Measurements from ENCODE around the gene ANXA2R.

The ANXA2R gene

GRCh38 chr5:42994555-42995359 lies 45.4 kb downstream of the ANXA2R start:
- peak; percentile 58 for ATAC-seq (replicated peaks)
- Mint-ChIP-seq H3K27ac (peak overlapping the region; percentile 98 to 100), H3K36me3 (ENCODE audit: insufficient read depth) (peaks cover 64% of the 10 kb centered on the region), H3K9me3 (no peaks in the 10 kb centered on the region), H3K4me3 (peak overlapping the region; percentile 96 to 100), H3K4me1 (ENCODE audit: low read depth in 2 of 2) (peaks cover 19 to 39% of the 10 kb centered on the region in 2 donors), H3K27me3 (no peaks in the 10 kb centered on the region)
- DNase-seq = peak; percentile 86 to 91 (median 88)

GRCh38 chr5:42994246-42994554 lies 45.9 kb downstream of the ANXA2R start:
- DNase-seq (no peak), ATAC-seq (replicated peaks) (no peak)
- Mint-ChIP-seq H3K27ac (peak overlapping the region; percentile 98 to 100), H3K27me3 (no peaks in the 10 kb centered on the region), H3K9me3 (no peaks in the 10 kb centered on the region), H3K36me3 (ENCODE audit: insufficient read depth) (peaks cover 66% of the 10 kb centered on the region), H3K4me3 (peak overlapping the region; percentile 96 to 100), H3K4me1 (ENCODE audit: low read depth in 2 of 2) (peaks cover 23 to 45% of the 10 kb centered on the region in 2 donors)

DNA sequence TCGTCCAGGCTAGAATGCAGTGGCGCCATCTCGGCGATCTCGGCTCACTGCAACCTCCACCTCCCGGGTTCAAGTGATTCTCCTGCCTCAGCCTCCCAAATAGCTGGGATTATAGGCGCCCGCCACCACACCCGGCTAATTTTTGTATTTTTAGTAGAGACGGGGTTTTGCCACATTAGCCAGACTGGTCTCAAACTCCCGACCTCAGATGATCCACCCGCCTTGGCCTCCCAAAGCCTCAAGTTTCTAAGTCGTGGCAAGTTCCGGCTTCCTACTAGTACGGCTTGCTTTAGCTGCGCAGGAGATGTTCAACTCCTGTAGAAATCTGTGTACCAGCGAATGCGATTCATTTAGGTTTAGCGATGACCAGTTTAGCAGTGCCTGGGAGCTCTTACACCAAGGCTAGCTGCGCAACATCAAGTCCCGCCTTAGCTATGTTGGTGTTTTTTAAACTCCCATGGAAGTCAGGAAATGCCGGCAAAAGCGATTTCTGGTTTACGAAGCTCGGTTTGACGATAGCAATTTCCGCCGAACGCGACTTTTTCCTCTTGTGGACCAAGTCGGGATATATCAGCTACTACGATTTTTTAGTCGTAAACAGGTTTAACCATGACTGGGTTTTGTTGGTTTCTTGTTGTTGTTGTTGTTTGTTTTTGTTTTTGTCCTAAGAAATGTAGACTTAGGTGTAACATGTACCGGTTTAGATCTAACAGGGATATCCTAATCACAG lies 46.4 kb downstream of the ANXA2R start:
- H3K4me1 Mint-ChIP-seq (ENCODE audit: low read depth in 2 of 2) = peaks cover 23 to 50% of the 10 kb centered on the region in 2 donors
- H3K9me3 Mint-ChIP-seq = no peaks in the 10 kb centered on the region
- peak overlapping the region; percentile 96 to 100 for H3K4me3 Mint-ChIP-seq

DNA sequence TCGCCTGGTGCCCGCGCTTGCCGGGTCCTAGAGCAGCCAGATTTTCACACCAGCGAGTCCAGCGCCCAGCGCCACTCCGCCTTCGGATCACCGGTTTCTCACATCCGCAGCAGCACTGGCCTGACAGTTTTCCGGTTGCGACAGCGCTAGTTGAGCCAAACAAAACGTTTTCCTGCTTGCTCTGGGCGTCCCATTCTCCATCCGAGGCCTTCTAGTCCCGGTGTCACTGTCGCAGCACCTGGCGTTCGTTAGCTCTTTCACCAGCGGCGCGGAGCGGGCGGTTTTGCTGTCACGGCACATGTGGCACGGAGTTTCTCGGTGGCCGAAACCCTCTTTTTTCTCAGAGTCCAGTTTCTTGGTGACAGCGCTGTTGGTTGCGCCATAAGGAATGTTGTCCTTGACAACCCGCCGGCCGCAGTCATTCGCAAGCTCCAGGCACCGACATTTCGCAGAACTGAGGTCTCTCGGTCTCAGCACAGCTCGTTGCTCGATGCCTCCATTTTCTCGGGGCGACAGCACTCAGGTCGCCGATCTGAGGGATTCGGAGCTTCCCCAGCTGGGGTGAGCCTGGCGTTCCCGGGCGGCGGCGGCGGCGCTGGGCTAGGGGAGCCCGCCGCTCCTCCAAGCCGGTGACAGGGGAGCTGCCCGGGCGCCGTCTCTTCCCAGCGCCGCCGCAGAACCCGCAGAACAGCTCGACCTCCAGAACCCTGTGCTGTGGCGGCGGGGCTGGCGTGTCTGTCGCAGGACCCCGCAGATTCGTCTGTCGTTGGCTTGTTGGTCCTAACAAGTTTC lies 47.8 kb downstream of the ANXA2R start:
- peak; percentile 73 to 78 (median 74) for DNase-seq
- peak overlapping the region; percentile 98 to 100 for H3K27ac Mint-ChIP-seq

More for the DNA sequence above, 46.4 kb downstream of the ANXA2R start:
- Mint-ChIP-seq H3K27me3 (no peaks in the 10 kb centered on the region), H3K27ac (peak overlapping the region; percentile 98 to 100), H3K36me3 (ENCODE audit: insufficient read depth) (peaks cover 66% of the 10 kb centered on the region)
- ATAC-seq (replicated peaks) = peak; percentile 11
- DNase-seq = peak; percentile 53 to 67 (median 56)

GRCh38 chr5:42991404-42992087 lies 48.6 kb downstream of the ANXA2R start:
- ATAC-seq (replicated peaks) (no peak), DNase-seq (no peak)
- no peaks in the 10 kb centered on the region for H3K27me3 Mint-ChIP-seq
- peaks cover 66% of the 10 kb centered on the region for H3K36me3 Mint-ChIP-seq (ENCODE audit: insufficient read depth)
- H3K4me1 Mint-ChIP-seq (ENCODE audit: low read depth in 2 of 2) = peaks cover 31 to 61% of the 10 kb centered on the region in 2 donors
- H3K27ac Mint-ChIP-seq = peak overlapping the region; percentile 98 to 100
- H3K4me3 Mint-ChIP-seq = peak overlapping the region; percentile 96 to 100
- no peaks in the 10 kb centered on the region for H3K9me3 Mint-ChIP-seq

More for the DNA sequence above, 47.8 kb downstream of the ANXA2R start:
- H3K9me3 Mint-ChIP-seq = no peaks in the 10 kb centered on the region
- no peaks in the 10 kb centered on the region for H3K27me3 Mint-ChIP-seq
- H3K4me1 Mint-ChIP-seq (ENCODE audit: low read depth in 2 of 2) = peaks cover 28 to 54% of the 10 kb centered on the region in 2 donors
- peaks cover 63% of the 10 kb centered on the region for H3K36me3 Mint-ChIP-seq (ENCODE audit: insufficient read depth)
- peak overlapping the region; percentile 96 to 100 for H3K4me3 Mint-ChIP-seq
- peak; percentile 45 for ATAC-seq (replicated peaks)

DNA sequence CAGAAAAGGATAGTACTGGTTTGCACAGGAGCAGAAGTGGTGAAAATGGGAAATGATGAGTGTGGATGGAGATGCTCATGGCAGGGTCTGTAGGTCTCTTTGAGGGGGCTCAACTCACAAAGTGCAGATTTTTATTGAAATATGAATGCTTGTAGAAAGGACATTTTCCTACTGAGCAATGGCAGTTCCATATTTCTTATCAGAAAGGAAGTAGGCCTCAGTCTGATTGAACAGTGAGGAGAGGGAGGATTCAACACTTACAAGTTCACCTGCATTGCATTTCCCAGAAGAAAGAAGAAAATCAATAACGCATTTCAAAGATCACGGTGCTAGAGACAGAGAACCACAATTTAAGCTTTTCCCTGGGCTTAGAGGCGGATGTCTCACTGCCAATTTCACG lies 49.2 kb downstream of the ANXA2R start:
- Mint-ChIP-seq H3K4me3 (peak overlapping the region; percentile 96 to 100), H3K36me3 (ENCODE audit: insufficient read depth) (peaks cover 66% of the 10 kb centered on the region), H3K4me1 (ENCODE audit: low read depth in 2 of 2) (peaks cover 38 to 68% of the 10 kb centered on the region in 2 donors), H3K9me3 (no peaks in the 10 kb centered on the region), H3K27me3 (no peaks in the 10 kb centered on the region), H3K27ac (peak overlapping the region; percentile 98 to 100)
- ATAC-seq (replicated peaks) (no peak), DNase-seq (no peak)

Measured in effector memory CD8-positive, alpha-beta T cell (primary cell).